GM12874 (cell line): ENCODE measurements around the gene CRACDL.

ENCODE experiments used
- CTCF ChIP-seq: IDR thresholded peaks from 2 replicates; pipeline ENCODE4 v1.5.1; 2011; ENCODE audit warnings: low read depth, mild to moderate bottlenecking, control low read depth, low read length, moderate library complexity; ENCODE audit not compliant: insufficient read depth

The CRACDL gene

DNA sequence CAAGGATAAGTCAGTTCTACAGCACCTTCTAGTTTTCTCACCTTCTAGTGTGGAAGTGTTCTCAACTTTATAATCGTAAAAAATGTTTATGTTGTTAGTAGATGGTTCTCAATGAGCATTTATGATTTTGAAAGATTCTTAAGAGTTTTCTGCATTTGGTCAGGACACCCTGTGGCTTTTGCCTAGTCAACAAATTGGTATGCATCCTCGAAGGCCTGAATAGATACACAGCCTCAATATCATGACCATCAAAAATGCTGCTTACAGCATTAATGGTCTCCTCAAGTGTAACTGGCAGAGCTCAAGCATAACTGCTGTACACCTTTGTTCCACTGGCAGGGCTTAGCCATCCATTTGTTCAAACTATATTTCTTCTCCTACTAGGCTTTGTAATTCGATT, 96.7 kb downstream of the CRACDL start:
- no peak for TF ChIP-seq CTCF

- no peak for TF ChIP-seq CTCF
Measured at GRCh38 chr2:98835831-98836385, 100.1 kb downstream of the CRACDL start.

GRCh38 chr2:98833917-98834263, 102.1 kb downstream of the CRACDL start:
- no peak for TF ChIP-seq CTCF

GRCh38 chr2:98833172-98833916, 102.7 kb downstream of the CRACDL start:
- no peak for TF ChIP-seq CTCF

DNA sequence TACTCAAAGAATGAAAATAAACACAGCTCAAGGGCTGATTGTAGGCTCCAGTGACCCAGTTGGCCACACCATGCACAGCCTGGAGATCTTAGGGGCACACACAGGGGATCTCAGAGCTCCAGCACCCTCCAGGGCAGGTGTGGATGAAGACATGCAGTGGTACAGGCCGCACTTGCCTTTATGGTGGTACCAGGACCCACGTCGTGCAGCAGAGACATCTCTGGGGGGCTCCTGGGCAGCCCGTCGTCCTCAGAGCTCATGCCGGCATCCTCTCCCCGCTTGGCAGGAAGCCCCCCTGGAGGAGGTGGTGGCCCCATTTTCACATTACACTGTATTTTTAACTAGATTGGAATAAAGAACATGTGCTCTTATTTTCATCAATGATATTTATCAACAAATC, 103.9 kb downstream of the CRACDL start:
- no peak for TF ChIP-seq CTCF

- no peak for TF ChIP-seq CTCF
Measured at GRCh38 chr2:98830571-98831145, 105.4 kb downstream of the CRACDL start.

GRCh38 chr2:98829581-98830270, 106.3 kb downstream of the CRACDL start:
- TF ChIP-seq CTCF, result no peak
